Measurements from ENCODE around the gene KHDRBS2. TPM values are rescaled to one million over a fixed set of nuclear protein-coding genes. Genes with fewer than 3 reads are reported as not detected.

The KHDRBS2 gene
- total RNA-seq, 2 experiments from 2014 or later: not detected

- H3K36me3 ChIP-seq (ENCODE audit: insufficient read depth, low read length): no peaks in the 10 kb centered on the region
- intact Hi-C loops (cut with DNase I, micrococcal nuclease): no loop called here
- ATAC-seq (ENCODE audit: poor library complexity) (no peak), DNase-seq (no peak)
- no peak overlapping the region for H3K4me3 ChIP-seq (ENCODE audit: low read length)
- Mint-ChIP-seq H3K27ac (no peak overlapping the region), H3K36me3 (ENCODE audit: low read depth) (no peaks in the 10 kb centered on the region), H3K9me3 (peaks cover 4% of the 10 kb centered on the region), H3K4me1 (ENCODE audit: low read depth) (no peaks in the 10 kb centered on the region), H3K27me3 (no peaks in the 10 kb centered on the region), H3K4me3 (no peak overlapping the region)
- no peak overlapping the region for H3K27ac ChIP-seq (ENCODE audit: low read depth in 1 of 2, low read length in 2 of 2)
- H3K27me3 ChIP-seq (ENCODE audit: control insufficient read depth in 1 of 2, insufficient read depth in 2 of 2, low read length in 2 of 2): no peaks in the 10 kb centered on the region
- CTCF ChIA-PET: no interaction called here
- no peak for TF ChIP-seq CTCF (IDR thresholded peaks at IDR 0.05)
- no peaks in the 10 kb centered on the region for H3K4me1 ChIP-seq (ENCODE audit: insufficient read depth, low read length)
- POLR2A ChIA-PET: no interaction called here
- H3K9me3 ChIP-seq (ENCODE audit: control insufficient read depth in 1 of 2, insufficient read depth in 1 of 2, low read length in 2 of 2): no peaks in the 10 kb centered on the region
Observed at GRCh38 chr6:61682562-61682961, 603.5 kb downstream of the KHDRBS2 start.

GRCh38 chr6:61679625-61680024 is 606.4 kb downstream of the KHDRBS2 start:
- Mint-ChIP-seq H3K4me1 (ENCODE audit: low read depth) (no peaks in the 10 kb centered on the region), H3K36me3 (ENCODE audit: low read depth) (no peaks in the 10 kb centered on the region), H3K4me3 (no peak overlapping the region), H3K9me3 (peaks cover 4% of the 10 kb centered on the region), H3K27ac (no peak overlapping the region), H3K27me3 (no peaks in the 10 kb centered on the region)
- Histone ChIP-seq H3K4me1 (ENCODE audit: insufficient read depth, low read length) (no peaks in the 10 kb centered on the region), H3K27ac (ENCODE audit: low read depth in 1 of 2, low read length in 2 of 2) (no peak overlapping the region), H3K9me3 (ENCODE audit: control insufficient read depth in 1 of 2, insufficient read depth in 1 of 2, low read length in 2 of 2) (no peaks in the 10 kb centered on the region), H3K27me3 (ENCODE audit: control insufficient read depth in 1 of 2, insufficient read depth in 2 of 2, low read length in 2 of 2) (no peaks in the 10 kb centered on the region), H3K4me3 (ENCODE audit: low read length) (no peak overlapping the region), H3K36me3 (ENCODE audit: insufficient read depth, low read length) (no peaks in the 10 kb centered on the region)
- ChIA-PET CTCF (no interaction called here), POLR2A (no interaction called here)
- no peak for TF ChIP-seq CTCF (IDR thresholded peaks at IDR 0.05)
- intact Hi-C loops (cut with DNase I, micrococcal nuclease): no loop called here
- ATAC-seq (ENCODE audit: poor library complexity): no peak
- no peak for DNase-seq

- ChIA-PET POLR2A (no interaction called here), CTCF (no interaction called here)
- Histone ChIP-seq H3K27ac (ENCODE audit: low read depth in 1 of 2, low read length in 2 of 2) (no peak overlapping the region), H3K4me3 (ENCODE audit: low read length) (no peak overlapping the region), H3K9me3 (ENCODE audit: control insufficient read depth in 1 of 2, insufficient read depth in 1 of 2, low read length in 2 of 2) (no peaks in the 10 kb centered on the region), H3K27me3 (ENCODE audit: control insufficient read depth in 1 of 2, insufficient read depth in 2 of 2, low read length in 2 of 2) (no peaks in the 10 kb centered on the region), H3K4me1 (ENCODE audit: insufficient read depth, low read length) (no peaks in the 10 kb centered on the region), H3K36me3 (ENCODE audit: insufficient read depth, low read length) (no peaks in the 10 kb centered on the region)
- no peak for TF ChIP-seq CTCF (IDR thresholded peaks at IDR 0.05)
- Mint-ChIP-seq H3K4me1 (ENCODE audit: low read depth) (no peaks in the 10 kb centered on the region), H3K27ac (no peak overlapping the region), H3K27me3 (no peaks in the 10 kb centered on the region), H3K36me3 (ENCODE audit: low read depth) (no peaks in the 10 kb centered on the region), H3K4me3 (no peak overlapping the region), H3K9me3 (peaks cover 8% of the 10 kb centered on the region)
- intact Hi-C loops (cut with DNase I, micrococcal nuclease): no loop called here
- no peak for DNase-seq
- ATAC-seq (ENCODE audit: poor library complexity): no peak
Observed at GRCh38 chr6:61675734-61676133, 610.3 kb downstream of the KHDRBS2 start.
